HEK293 (cell line): ENCODE measurements around the gene SLC15A4.

Experiments used
- CTCF ChIA-PET: fragments of 350-600 bp; formaldehyde crosslinking; extraction: SDS; loops from one replicate; lab custom pipeline; 2021; ENCODE audit warnings: antibody characterized with exemption; lab: Yijun Ruan, JAX
- POLR2A ChIA-PET: fragments of 300-600 bp; formaldehyde crosslinking; extraction: SDS; loops from one replicate; lab custom pipeline; 2020; ENCODE audit warnings: antibody characterized with exemption, inconsistent platforms; lab: Yijun Ruan, JAX
- H3K27ac ChIP-seq: fragments of 200-500 bp; sonication (Bioruptor generic); 2 replicates; pipeline ENCODE4 v1.5.1; 2014; ENCODE audit warnings: low read depth, low read length, control low read depth, inconsistent platforms; ENCODE audit errors: extremely low read depth
- H3K36me3 ChIP-seq, 2 experiments: fragments of 200-500 bp in 1 of 2; sonication (Bioruptor generic) in 1 of 2; 1 replicate in 1 of 2; 2 replicates in 1 of 2; pipeline ENCODE4 v1.5.1; 2014 to 2017; ENCODE audit warnings: inconsistent platforms in 2 of 2, low read length in 2 of 2; ENCODE audit not compliant: control insufficient read depth in 2 of 2, insufficient read depth in 1 of 2
- H3K4me1 ChIP-seq: fragments of 200-500 bp; sonication (Bioruptor generic); 2 replicates; pipeline ENCODE4 v1.5.1; 2014; ENCODE audit warnings: mild to moderate bottlenecking, low read length, inconsistent platforms; ENCODE audit not compliant: control insufficient read depth, insufficient read depth
- H3K4me3 ChIP-seq: 2 replicates; pipeline ENCODE4 v1.5.1; 2011; ENCODE audit warnings: low read depth, mild to moderate bottlenecking, control low read depth, low read length, moderate library complexity
- H3K9me3 ChIP-seq: fragments of 200-500 bp; sonication (Bioruptor generic); 2 replicates; pipeline ENCODE4 v1.5.1; 2014; ENCODE audit warnings: low read depth, low read length, inconsistent platforms; ENCODE audit not compliant: control insufficient read depth, insufficient read depth
- HIC1 ChIP-seq: fragments of 450-650 bp; formaldehyde crosslinking; IDR thresholded peaks from 2 replicates; pipeline ENCODE4 v1.5.1; 2016; ENCODE audit warnings: missing biosample characterization, missing genetic modification characterization
- HOXA7 ChIP-seq: sonication (generic); formaldehyde crosslinking; IDR thresholded peaks from 2 replicates; pipeline ENCODE4 v1.8.1; 2022; ENCODE audit warnings: missing genetic modification reagents, borderline replicate concordance
- PRDM10 ChIP-seq: fragments of 450-650 bp; formaldehyde crosslinking; IDR thresholded peaks from 2 replicates; pipeline ENCODE4 v1.5.1; 2016; ENCODE audit warnings: missing biosample characterization, missing genetic modification characterization
- TCF7L2 ChIP-seq: IDR thresholded peaks from 2 replicates; pipeline ENCODE4 v1.6.1; 2011; ENCODE audit warnings: low read depth, mild to moderate bottlenecking, inconsistent platforms, low read length, moderate library complexity, borderline replicate concordance
- ZBTB1 ChIP-seq: fragments of 450-650 bp; formaldehyde crosslinking; IDR thresholded peaks from 2 replicates; pipeline ENCODE4 v1.5.1; 2016; ENCODE audit warnings: missing biosample characterization, missing genetic modification characterization
- ZBTB10 ChIP-seq: fragments of 450-650 bp; formaldehyde crosslinking; IDR thresholded peaks from 2 replicates; pipeline ENCODE4 v1.5.1; 2016; ENCODE audit warnings: missing biosample characterization, missing genetic modification characterization
- ZBTB11 ChIP-seq: fragments of 450-650 bp; formaldehyde crosslinking; conservative IDR thresholded peaks from 2 replicates; pipeline ENCODE4 v1.5.1; 2016; ENCODE audit warnings: low read depth, missing biosample characterization, missing genetic modification characterization
- ZBTB48 ChIP-seq: fragments of 450-650 bp; formaldehyde crosslinking; IDR thresholded peaks from 2 replicates; pipeline ENCODE4 v1.5.1; 2016; ENCODE audit warnings: missing biosample characterization, missing genetic modification characterization
- ZNF155 ChIP-seq: fragments of 450-650 bp; formaldehyde crosslinking; IDR thresholded peaks from 2 replicates; pipeline ENCODE4 v1.5.1; 2016; ENCODE audit warnings: missing biosample characterization, missing genetic modification characterization
- ZNF175 ChIP-seq: fragments of 450-650 bp; formaldehyde crosslinking; IDR thresholded peaks from 2 replicates; pipeline ENCODE4 v1.5.1; 2016; ENCODE audit warnings: missing biosample characterization, missing genetic modification characterization
- ZNF211 ChIP-seq: fragments of 450-650 bp; formaldehyde crosslinking; IDR thresholded peaks from 2 replicates; pipeline ENCODE4 v1.5.1; 2016; ENCODE audit warnings: low read depth, missing biosample characterization, missing genetic modification characterization
- ZNF433 ChIP-seq: fragments of 450-650 bp; formaldehyde crosslinking; IDR thresholded peaks from 2 replicates; pipeline ENCODE4 v1.5.1; 2016; ENCODE audit warnings: missing biosample characterization, missing genetic modification characterization, low read depth
- ZNF521 ChIP-seq: fragments of 450-650 bp; formaldehyde crosslinking; IDR thresholded peaks from 2 replicates; pipeline ENCODE4 v1.5.1; 2017; ENCODE audit warnings: missing biosample characterization, mild to moderate bottlenecking, missing genetic modification characterization
- ZNF555 ChIP-seq: fragments of 450-650 bp; formaldehyde crosslinking; conservative IDR thresholded peaks from 2 replicates; pipeline ENCODE4 v1.5.1; 2017; ENCODE audit warnings: missing biosample characterization, mild to moderate bottlenecking, missing genetic modification characterization, inconsistent platforms
- ZNF623 ChIP-seq: fragments of 450-650 bp; formaldehyde crosslinking; IDR thresholded peaks from 2 replicates; pipeline ENCODE4 v1.5.1; 2016; ENCODE audit warnings: missing biosample characterization, missing genetic modification characterization
- ZNF654 ChIP-seq: fragments of 450-650 bp; formaldehyde crosslinking; IDR thresholded peaks from 2 replicates; pipeline ENCODE4 v1.5.1; 2016; ENCODE audit warnings: low read depth, missing biosample characterization, missing genetic modification characterization
- ZNF660 ChIP-seq: fragments of 450-650 bp; IDR thresholded peaks from 2 replicates; pipeline ENCODE4 v1.5.1; 2018; ENCODE audit warnings: missing biosample characterization, mild to moderate bottlenecking, missing genetic modification characterization
- ZNF768 ChIP-seq: fragments of 450-650 bp; formaldehyde crosslinking; IDR thresholded peaks from 2 replicates; pipeline ENCODE4 v1.5.1; 2018; ENCODE audit warnings: missing biosample characterization, mild to moderate bottlenecking, missing genetic modification characterization
- ZNF785 ChIP-seq: fragments of 450-650 bp; formaldehyde crosslinking; IDR thresholded peaks from 2 replicates; pipeline ENCODE4 v1.5.1; 2016; ENCODE audit warnings: missing biosample characterization, missing genetic modification characterization
- ZSCAN16 ChIP-seq: fragments of 450-650 bp; formaldehyde crosslinking; IDR thresholded peaks from 2 replicates; pipeline ENCODE4 v1.5.1; 2016; ENCODE audit warnings: missing biosample characterization, missing genetic modification characterization
- ZSCAN23 ChIP-seq: fragments of 450-650 bp; formaldehyde crosslinking; IDR thresholded peaks from 2 replicates; pipeline ENCODE4 v1.5.1; 2016; ENCODE audit warnings: missing biosample characterization, missing genetic modification characterization

The SLC15A4 gene

GRCh38 chr12:128808651-128809050, 15.1 kb downstream of the SLC15A4 start (continued):
- TF ChIP-seq ZBTB11 (tag by site-specific recombination), result no peak
- no peak for TF ChIP-seq ZSCAN16
- no peak for TF ChIP-seq PRDM10 (tag by site-specific recombination)

GRCh38 chr12:128807161-128807724, 16.5 kb downstream of the SLC15A4 start:
- H3K27ac ChIP-seq, result no peak overlapping the region
- TF ChIP-seq ZNF623 (tag by site-specific recombination) (no peak), ZNF433 (tag by site-specific recombination) (no peak), ZNF211 (tag by site-specific recombination) (no peak), ZBTB10 (tag by site-specific recombination) (no peak), ZBTB48 (tag by site-specific recombination) (no peak), TCF7L2 (no peak), ZNF660 (tag by site-specific recombination) (no peak), ZNF785 (tag by site-specific recombination) (no peak)
- TF ChIP-seq, all 188 proteins: peak for 0
- ChIA-PET POLR2A (no interaction called here), CTCF (no interaction called here)
- no peak overlapping the region for H3K4me3 ChIP-seq
- no peaks in the 10 kb centered on the region for H3K4me1 ChIP-seq
- H3K9me3 ChIP-seq, result no peaks in the 10 kb centered on the region
- H3K36me3 ChIP-seq, result peaks cover 7 to 70% of the 10 kb centered on the region in 2 experiments

DNA sequence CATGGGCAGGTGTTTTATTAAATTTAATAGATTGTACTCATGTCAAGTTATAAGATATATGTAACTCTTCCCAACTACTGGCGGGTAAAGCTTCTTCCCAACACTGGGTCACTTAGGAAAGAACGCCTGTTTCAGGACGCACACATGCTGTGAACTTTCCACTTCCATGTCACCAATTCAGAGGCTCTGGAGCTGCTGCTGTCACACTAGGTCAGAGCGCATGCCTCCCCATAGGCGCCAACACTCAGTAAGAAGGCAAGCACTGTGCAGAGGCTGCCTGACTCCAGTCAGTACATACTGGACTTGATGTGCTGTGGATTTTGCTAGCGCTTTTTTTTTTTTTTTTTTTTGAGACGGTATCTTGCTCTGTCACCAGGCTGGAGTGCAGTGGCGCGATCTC, 17.2 kb downstream of the SLC15A4 start:
- H3K4me1 ChIP-seq, result no peaks in the 10 kb centered on the region
- no peak overlapping the region for H3K27ac ChIP-seq
- no peak overlapping the region for H3K4me3 ChIP-seq
- ChIA-PET POLR2A (no interaction called here), CTCF (no interaction called here)
- peaks cover 7 to 70% of the 10 kb centered on the region in 2 experiments for H3K36me3 ChIP-seq
- no peaks in the 10 kb centered on the region for H3K9me3 ChIP-seq
- TF ChIP-seq ZNF555 (no peak), ZSCAN23 (tag by site-specific recombination) (no peak), ZNF155 (tag by site-specific recombination) (no peak), ZNF768 (tag by site-specific recombination) (no peak), ZNF521 (tag by site-specific recombination) (no peak), ZNF175 (tag by site-specific recombination) (no peak), ZBTB1 (tag by site-specific recombination) (no peak), HIC1 (no peak), ZNF654 (no peak), HOXA7 (CRISPR knock-in tag) (no peak)
